ENCODE measurements around the gene MRPL43.

DNA sequence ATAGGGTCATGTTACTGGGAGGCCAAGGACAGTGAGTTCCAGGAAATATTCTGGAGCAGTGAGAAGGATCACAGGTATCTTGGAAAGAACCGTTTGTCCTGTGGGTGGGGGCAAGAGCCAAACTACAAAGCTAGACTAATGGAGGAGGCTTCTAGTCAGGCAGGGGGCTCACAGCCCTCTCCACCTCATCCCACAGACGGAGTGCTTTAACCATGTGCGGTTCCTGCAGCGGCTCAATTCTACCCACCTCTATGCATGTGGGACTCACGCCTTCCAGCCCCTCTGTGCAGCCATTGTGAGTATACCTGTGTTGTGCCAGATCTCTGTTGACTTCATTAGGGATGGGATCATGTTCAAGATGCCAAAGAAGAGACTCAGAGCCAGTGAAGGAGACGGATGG lies 9.9 kb downstream of the MRPL43 start:
- no peak for TF ChIP-seq POLR2A (IDR thresholded peaks at IDR 0.05)
- TF ChIP-seq, protein P1, sequence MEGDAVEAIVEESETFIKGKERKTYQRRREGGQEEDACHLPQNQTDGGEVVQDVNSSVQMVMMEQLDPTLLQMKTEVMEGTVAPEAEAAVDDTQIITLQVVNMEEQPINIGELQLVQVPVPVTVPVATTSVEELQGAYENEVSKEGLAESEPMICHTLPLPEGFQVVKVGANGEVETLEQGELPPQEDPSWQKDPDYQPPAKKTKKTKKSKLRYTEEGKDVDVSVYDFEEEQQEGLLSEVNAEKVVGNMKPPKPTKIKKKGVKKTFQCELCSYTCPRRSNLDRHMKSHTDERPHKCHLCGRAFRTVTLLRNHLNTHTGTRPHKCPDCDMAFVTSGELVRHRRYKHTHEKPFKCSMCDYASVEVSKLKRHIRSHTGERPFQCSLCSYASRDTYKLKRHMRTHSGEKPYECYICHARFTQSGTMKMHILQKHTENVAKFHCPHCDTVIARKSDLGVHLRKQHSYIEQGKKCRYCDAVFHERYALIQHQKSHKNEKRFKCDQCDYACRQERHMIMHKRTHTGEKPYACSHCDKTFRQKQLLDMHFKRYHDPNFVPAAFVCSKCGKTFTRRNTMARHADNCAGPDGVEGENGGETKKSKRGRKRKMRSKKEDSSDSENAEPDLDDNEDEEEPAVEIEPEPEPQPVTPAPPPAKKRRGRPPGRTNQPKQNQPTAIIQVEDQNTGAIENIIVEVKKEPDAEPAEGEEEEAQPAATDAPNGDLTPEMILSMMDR (IDR thresholded peaks at IDR 0.05): no peak
- TF ChIP-seq EP300 (IDR thresholded peaks at IDR 0.05): no peak
- TF ChIP-seq POLR2AphosphoS5 (IDR thresholded peaks at IDR 0.05): no peak

Data from suprapubic skin (tissue), 4 donors.